Sigmoid colon (tissue), 7 donors: ENCODE data around the gene SRC. TPM values are rescaled to one million over a fixed set of nuclear protein-coding genes. Genes with fewer than 3 reads are reported as not detected.
"Not testable (repeated sequence)": the region's sequence is repeated elsewhere in the genome, so short reads cannot be mapped to it uniquely, and the experiment has no call there.

Experiments
- DNase-seq: peaks from one replicate; pipeline ENCODE4 v3.0.0-alpha.2; 2019
- H3K27ac ChIP-seq, 4 donors: fragments of 200-600 bp; sonication (generic); one replicate each; pipeline ENCODE4 v1.5.1; 2016 to 2019; ENCODE audit warnings: mild to moderate bottlenecking in 1 of 4
- H3K27me3 ChIP-seq, 3 donors: fragments of 200-600 bp; sonication (generic); one replicate each; pipeline ENCODE4 v1.5.1; 2019; ENCODE audit warnings: mild to moderate bottlenecking in 1 of 3
- H3K36me3 ChIP-seq, 4 donors: fragments of 200-600 bp; sonication (generic); one replicate each; pipeline ENCODE4 v1.5.1; 2016 to 2019
- H3K4me1 ChIP-seq, 4 donors: fragments of 200-600 bp; sonication (generic); one replicate each; pipeline ENCODE4 v1.5.1; 2017 to 2019
- H3K4me3 ChIP-seq, 4 donors: fragments of 200-600 bp; sonication (generic); one replicate each; pipeline ENCODE4 v1.5.1; 2017 to 2019; ENCODE audit warnings: mild to moderate bottlenecking in 2 of 4, moderate library complexity in 1 of 4
- H3K9me3 ChIP-seq, 4 donors: fragments of 200-600 bp in 3 of 4; sonication (generic) in 3 of 4; one replicate each; pipeline versions ENCODE4 v1.5.1 to v1.6.1; 2013 to 2019
- CTCF ChIP-seq, 4 experiments: fragments of 450-650 bp in 3 of 4; fragments of 200-600 bp in 1 of 4; IDR thresholded peaks; one replicate each; pipeline ENCODE4 v1.5.1; 2016 to 2019; ENCODE audit warnings: antibody characterized with exemption in 4 of 4, mild to moderate bottlenecking in 3 of 4, moderate library complexity in 2 of 4
- EP300 ChIP-seq, 4 donors: sonication (generic); formaldehyde crosslinking; IDR thresholded peaks; one replicate each; pipeline ENCODE4 v1.6.1; 2017; ENCODE audit warnings: antibody characterized with exemption in 4 of 4
- POLR2A ChIP-seq, 2 donors: fragments of 450-650 bp; IDR thresholded peaks; one replicate each; pipeline ENCODE4 v1.6.1; 2016; ENCODE audit warnings: antibody characterized with exemption in 2 of 2, mild to moderate bottlenecking in 2 of 2, moderate library complexity in 2 of 2
- POLR2AphosphoS5 ChIP-seq, 4 donors: sonication (generic); formaldehyde crosslinking; IDR thresholded peaks; one replicate each; pipeline ENCODE4 v1.6.1; 2017; ENCODE audit warnings: antibody characterized with exemption in 4 of 4
- WGBS, 2 donors: extraction: QIAGEN DNeasy Blood & Tissue Kit; methylation state at CpG; one replicate each; pipeline ENCODE4 v1.1.7; 2013; 5-methylcytosine and 5-hydroxymethylcytosine counted together
- intact Hi-C: fragments of 100-400 bp; cut with DNase I; formaldehyde crosslinking; loops from one replicate; pipeline ENCODE4 v1.15.1; 2023
- polyA plus RNA-seq, 3 donors: library from polyadenylated mRNA; stranded (reverse); fragments of 200-250 nt; gene quantifications; one replicate each; pipeline ENCODE4 v1.2.3, GENCODE V29; 2013
- total RNA-seq, 4 donors: library from RNA; depleted of rRNA; stranded (reverse); fragments of >200 nt; gene quantifications; one replicate each; pipeline ENCODE4 v1.1.0, GENCODE V29; 2016
- donor health status: healthy with polysubstance abuse.
- donor health status: Bipolar disorder and iron deficiency.
- donor health status: healthy.

The SRC gene
- total and polyA plus RNA-seq, 7 donors: 28.1 to 91.8 (median 52.3) TPM

GRCh38 chr20:37337208-37337991 is 8.5 kb upstream of the SRC start:
- intact Hi-C loops: no loop called here
- 78 to 81% methylated on average over 8 of the region's 8 CpGs for WGBS, 2 donors
- DNase-seq: no peak

GRCh38 chr20:37338380-37338779 is 7.6 kb upstream of the SRC start:
- intact Hi-C loops, H3K9me3 ChIP-seq, H3K4me3 ChIP-seq, H3K27me3 ChIP-seq, DNase-seq, H3K27ac ChIP-seq, H3K36me3 ChIP-seq: not testable (repeated sequence)
- H3K4me1 ChIP-seq: peaks cover 0 to 29% (median 21%) of the 10 kb centered on the region in 4 donors
- 94% methylated on average over 8 of the region's 8 CpGs for WGBS, 2 donors

More at GRCh38 chr20:37337208-37337991, 8.5 kb upstream of the SRC start:
- H3K27ac ChIP-seq: peak overlapping the region in 3 of 4 donors; percentile 74 to 82 (median 81)
- no peak overlapping the region for H3K4me3 ChIP-seq
- peaks cover 0 to 39% (median 28%) of the 10 kb centered on the region in 4 donors for H3K4me1 ChIP-seq
- H3K9me3 ChIP-seq: no peaks in the 10 kb centered on the region
- H3K27me3 ChIP-seq: no peaks in the 10 kb centered on the region
- H3K36me3 ChIP-seq: no peaks in the 10 kb centered on the region
- TF ChIP-seq CTCF (IDR thresholded peaks at IDR 0.05) (no peak), POLR2AphosphoS5 (IDR thresholded peaks at IDR 0.05) (no peak)

- TF ChIP-seq EP300 (IDR thresholded peaks at IDR 0.05) (no peak), POLR2AphosphoS5 (IDR thresholded peaks at IDR 0.05) (no peak), POLR2A (IDR thresholded peaks at IDR 0.05) (no peak), CTCF (IDR thresholded peaks at IDR 0.05) (no peak)
- intact Hi-C loops: no loop called here
- no peaks in the 10 kb centered on the region for H3K36me3 ChIP-seq
- H3K9me3 ChIP-seq: no peaks in the 10 kb centered on the region
- no peak overlapping the region for H3K27ac ChIP-seq
- no peak for DNase-seq
- WGBS, 2 donors: 48 to 71% methylated on average over 4 of the region's 4 CpGs
- H3K4me1 ChIP-seq: peaks cover 0 to 22% (median 21%) of the 10 kb centered on the region in 4 donors
- H3K27me3 ChIP-seq: no peaks in the 10 kb centered on the region
- H3K4me3 ChIP-seq: no peak overlapping the region
These were observed 6.7 kb upstream of the SRC start for GRCh38 chr20:37339208-37339607.

GRCh38 chr20:37339764-37340109 is 6.2 kb upstream of the SRC start:
- H3K4me3 ChIP-seq, DNase-seq, H3K27ac ChIP-seq, H3K36me3 ChIP-seq, intact Hi-C loops, H3K27me3 ChIP-seq, H3K9me3 ChIP-seq: not testable (repeated sequence)
- 93% methylated on average over 7 of the region's 7 CpGs for WGBS, 2 donors
- H3K4me1 ChIP-seq: peaks cover 0 to 22% (median 21%) of the 10 kb centered on the region in 4 donors

GRCh38 chr20:37340998-37341397 is 4.9 kb upstream of the SRC start:
- no peak overlapping the region for H3K27ac ChIP-seq
- no peaks in the 10 kb centered on the region for H3K27me3 ChIP-seq
- no peaks in the 10 kb centered on the region for H3K36me3 ChIP-seq
- no peaks in the 10 kb centered on the region for H3K9me3 ChIP-seq
- TF ChIP-seq CTCF (IDR thresholded peaks at IDR 0.05) (no peak), EP300 (IDR thresholded peaks at IDR 0.05) (no peak), POLR2A (IDR thresholded peaks at IDR 0.05) (no peak), POLR2AphosphoS5 (IDR thresholded peaks at IDR 0.05) (no peak)
- no peak for DNase-seq
- H3K4me3 ChIP-seq: no peak overlapping the region
- WGBS, 2 donors: 92 to 94% methylated on average over 6 of the region's 6 CpGs
- H3K4me1 ChIP-seq: peaks cover 0 to 25% (median 21%) of the 10 kb centered on the region in 4 donors
- intact Hi-C loops: no loop called here

GRCh38 chr20:37341632-37342031 is 4.3 kb upstream of the SRC start:
- WGBS, 2 donors: 93 to 94% methylated on average over 11 of the region's 11 CpGs
- H3K4me3 ChIP-seq: no peak overlapping the region
- no peaks in the 10 kb centered on the region for H3K36me3 ChIP-seq
- no peak for DNase-seq
- no peaks in the 10 kb centered on the region for H3K9me3 ChIP-seq
- TF ChIP-seq POLR2AphosphoS5 (IDR thresholded peaks at IDR 0.05): no peak
- TF ChIP-seq POLR2A (IDR thresholded peaks at IDR 0.05): no peak
- no peak for TF ChIP-seq EP300 (IDR thresholded peaks at IDR 0.05)
- TF ChIP-seq CTCF (IDR thresholded peaks at IDR 0.05): no peak
- H3K27ac ChIP-seq: no peak overlapping the region
- peaks cover 0 to 20% (median 17%) of the 10 kb centered on the region in 4 donors for H3K4me1 ChIP-seq
- intact Hi-C loops: no loop called here
- H3K27me3 ChIP-seq: no peaks in the 10 kb centered on the region
